ENCODE measurements around the gene MATN1. TPM values are rescaled to one million over a fixed set of nuclear protein-coding genes. Genes with fewer than 3 reads are reported as not detected.
A peak's percentile ranks its signal among the peaks of the same experiment; 100 is the strongest.

MATN1 gene
- total RNA-seq, 1 donor from 2014 or later, result not detected

DNA sequence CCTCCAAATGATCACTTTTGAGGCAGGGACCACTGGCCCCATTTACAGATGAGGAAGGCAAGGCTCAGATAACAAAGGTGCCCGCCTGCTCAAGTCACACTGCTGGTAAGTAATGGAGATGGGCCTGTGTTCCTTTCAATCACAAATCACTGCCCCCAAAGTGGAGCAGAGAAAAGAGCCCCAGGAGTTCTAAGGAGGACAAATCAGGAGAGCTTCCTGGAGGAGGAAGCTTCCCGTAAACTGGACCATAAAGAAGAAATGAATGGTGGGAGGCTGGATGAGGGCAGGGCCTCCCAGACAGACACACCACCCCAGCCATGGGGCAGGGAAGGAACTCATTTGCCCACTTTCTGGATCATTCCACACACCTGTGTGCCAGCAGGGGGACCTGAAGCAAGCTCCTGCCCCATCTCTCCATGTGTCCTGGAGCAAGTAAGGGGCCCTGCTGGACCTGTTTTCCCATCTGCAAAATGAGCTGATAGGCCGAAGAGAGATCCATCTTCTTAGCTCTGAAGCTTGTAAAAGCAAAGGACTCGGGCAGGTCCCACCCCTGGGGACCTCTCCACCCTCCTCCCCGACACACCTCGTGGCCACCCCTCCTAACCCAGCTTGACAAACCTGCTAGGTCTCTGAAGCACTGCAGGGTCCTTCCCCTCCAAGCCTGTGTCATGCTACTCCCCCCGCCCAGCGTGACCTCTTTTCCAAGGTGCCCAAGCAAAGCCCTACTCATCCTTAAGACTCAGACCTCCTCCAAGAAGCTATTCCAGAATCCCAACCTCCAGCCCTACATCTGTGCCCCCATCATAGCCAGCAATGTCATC is 28.7 kb upstream of the MATN1 start:
- no peaks in the 10 kb centered on the region for H3K27me3 ChIP-seq (ENCODE audit: low read depth)
- no peak overlapping the region for H3K27ac ChIP-seq
- ATAC-seq (no peak), DNase-seq (no peak)
- H3K9me3 ChIP-seq, result no peaks in the 10 kb centered on the region
- peaks cover 71% of the 10 kb centered on the region for H3K4me1 ChIP-seq
- no peaks in the 10 kb centered on the region for H3K36me3 ChIP-seq
- H3K4me3 ChIP-seq, result no peak overlapping the region
- intact Hi-C loops (cut with DNase I), result no loop called here
- TF ChIP-seq, protein P1, sequence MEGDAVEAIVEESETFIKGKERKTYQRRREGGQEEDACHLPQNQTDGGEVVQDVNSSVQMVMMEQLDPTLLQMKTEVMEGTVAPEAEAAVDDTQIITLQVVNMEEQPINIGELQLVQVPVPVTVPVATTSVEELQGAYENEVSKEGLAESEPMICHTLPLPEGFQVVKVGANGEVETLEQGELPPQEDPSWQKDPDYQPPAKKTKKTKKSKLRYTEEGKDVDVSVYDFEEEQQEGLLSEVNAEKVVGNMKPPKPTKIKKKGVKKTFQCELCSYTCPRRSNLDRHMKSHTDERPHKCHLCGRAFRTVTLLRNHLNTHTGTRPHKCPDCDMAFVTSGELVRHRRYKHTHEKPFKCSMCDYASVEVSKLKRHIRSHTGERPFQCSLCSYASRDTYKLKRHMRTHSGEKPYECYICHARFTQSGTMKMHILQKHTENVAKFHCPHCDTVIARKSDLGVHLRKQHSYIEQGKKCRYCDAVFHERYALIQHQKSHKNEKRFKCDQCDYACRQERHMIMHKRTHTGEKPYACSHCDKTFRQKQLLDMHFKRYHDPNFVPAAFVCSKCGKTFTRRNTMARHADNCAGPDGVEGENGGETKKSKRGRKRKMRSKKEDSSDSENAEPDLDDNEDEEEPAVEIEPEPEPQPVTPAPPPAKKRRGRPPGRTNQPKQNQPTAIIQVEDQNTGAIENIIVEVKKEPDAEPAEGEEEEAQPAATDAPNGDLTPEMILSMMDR (IDR thresholded peaks at IDR 0.05), result no peak

DNA sequence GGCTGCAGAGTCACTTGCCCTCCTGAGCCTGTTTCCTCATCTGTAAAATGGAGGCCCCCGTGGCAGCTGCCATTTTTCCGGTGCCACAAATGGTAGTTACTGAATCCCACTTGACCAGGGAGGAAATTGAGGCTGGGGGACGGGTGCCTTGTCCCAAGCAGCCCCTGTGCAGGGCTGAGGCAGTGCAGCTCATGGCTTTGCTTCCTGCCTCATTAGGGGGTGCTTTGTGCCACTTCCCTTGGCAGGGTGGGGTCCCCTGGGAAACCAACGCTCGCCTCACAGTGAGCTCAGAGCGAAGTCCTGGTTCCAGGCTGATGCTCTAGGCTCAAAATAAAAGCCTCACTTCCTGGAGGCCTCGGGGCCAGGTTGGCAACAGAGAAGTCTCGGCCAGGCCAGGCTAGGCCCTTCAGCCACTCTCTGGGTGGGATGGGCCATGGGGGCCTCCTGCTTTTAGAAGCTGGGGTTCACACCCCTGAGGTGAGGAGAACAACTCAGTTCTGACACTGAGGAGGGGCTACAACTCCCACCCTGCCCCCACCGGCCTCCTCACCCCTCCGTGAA is 27.4 kb upstream of the MATN1 start:
- peaks cover 82% of the 10 kb centered on the region for H3K4me1 ChIP-seq
- H3K27ac ChIP-seq, result no peak overlapping the region
- H3K27me3 ChIP-seq (ENCODE audit: low read depth), result no peaks in the 10 kb centered on the region
- no peaks in the 10 kb centered on the region for H3K36me3 ChIP-seq
- intact Hi-C loops (cut with DNase I), result no loop called here
- H3K9me3 ChIP-seq, result no peaks in the 10 kb centered on the region
- TF ChIP-seq, protein P1 (IDR thresholded peaks at IDR 0.05), result no peak
- no peak overlapping the region for H3K4me3 ChIP-seq
- DNase-seq (no peak), ATAC-seq (no peak)

DNA sequence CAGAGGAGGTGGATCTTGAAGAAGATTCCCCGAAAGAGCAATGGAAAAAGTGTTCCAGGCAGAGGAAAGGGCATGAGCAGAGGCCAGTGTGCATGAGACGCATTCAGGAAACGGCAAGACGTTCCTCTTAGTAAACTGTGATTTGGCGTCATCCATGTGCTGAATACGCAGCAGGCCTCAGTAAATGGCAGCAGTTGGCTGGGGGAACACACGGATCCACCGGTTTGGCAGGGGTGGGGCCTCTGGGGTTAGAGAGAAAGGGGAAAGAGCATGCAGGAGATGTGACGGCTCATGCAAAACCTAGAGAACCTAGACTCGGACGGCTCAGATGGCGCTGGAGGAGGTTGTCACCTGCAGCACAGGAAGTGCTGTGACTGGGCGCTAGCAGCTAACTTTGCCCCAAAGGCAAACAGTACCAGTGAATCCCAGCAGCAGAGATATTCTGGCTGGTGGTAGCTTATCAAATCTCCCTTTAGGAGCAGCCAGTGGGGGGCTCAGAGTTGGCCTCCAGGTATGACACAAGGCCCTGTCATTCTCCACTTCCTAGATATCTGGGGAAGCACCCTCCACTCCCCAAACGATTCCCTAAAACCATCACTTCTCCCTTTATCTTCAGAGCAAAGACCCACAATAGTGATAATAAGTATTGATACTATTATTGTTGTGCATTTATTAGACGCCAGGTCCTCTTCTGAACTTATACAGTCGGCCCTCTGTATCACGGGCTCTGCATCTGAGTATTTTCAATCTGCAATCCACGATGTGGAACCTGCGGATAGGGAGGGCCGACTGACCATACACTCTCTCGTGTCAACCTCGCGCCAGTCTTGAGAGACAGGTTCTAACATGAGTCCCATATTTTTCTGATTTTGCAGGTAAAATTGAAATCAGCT is 26.6 kb upstream of the MATN1 start:
- no peak for DNase-seq
- Histone ChIP-seq H3K27ac (peak overlapping the region; percentile 27), H3K9me3 (no peaks in the 10 kb centered on the region), H3K36me3 (no peaks in the 10 kb centered on the region), H3K27me3 (ENCODE audit: low read depth) (no peaks in the 10 kb centered on the region), H3K4me3 (no peak overlapping the region), H3K4me1 (peaks cover 85% of the 10 kb centered on the region)
- intact Hi-C loops (cut with DNase I), result no loop called here
- peak in 1 of 2 donors; percentile 16 for ATAC-seq
- TF ChIP-seq, protein P1 (IDR thresholded peaks at IDR 0.05), result no peak

DNA sequence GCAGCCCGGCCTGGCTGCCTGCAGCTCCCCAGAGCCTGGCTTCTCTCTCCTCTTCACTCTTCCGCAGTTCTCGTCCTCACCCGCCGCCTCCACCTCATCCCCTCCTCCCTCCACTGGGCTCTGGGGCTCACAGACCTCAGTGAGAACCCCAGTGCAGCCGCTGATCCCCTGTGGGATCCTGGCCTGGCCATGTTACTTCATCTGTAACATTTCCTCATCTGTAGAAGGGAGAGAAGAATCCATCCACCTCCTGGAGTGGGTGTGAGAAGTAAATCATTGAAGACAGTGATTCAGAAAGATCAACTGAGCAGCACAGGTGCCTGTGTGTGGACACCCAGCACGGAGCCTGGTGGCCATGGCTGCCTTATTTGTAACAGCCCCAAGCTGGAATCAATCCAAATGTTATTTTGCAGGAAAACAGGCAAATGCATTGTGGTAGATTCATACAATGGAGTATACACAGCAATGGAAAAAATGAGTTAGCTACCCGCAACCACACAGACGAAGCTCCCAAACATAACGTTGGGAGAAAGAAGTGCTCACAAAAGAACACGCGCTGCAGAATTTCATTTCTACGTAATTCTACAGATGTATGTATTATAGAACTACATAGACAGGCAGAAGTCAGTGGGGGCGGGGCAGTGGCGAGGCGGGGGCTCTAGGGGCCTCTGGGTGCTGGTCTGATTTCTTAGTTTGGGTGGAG is 25.5 kb upstream of the MATN1 start:
- no peaks in the 10 kb centered on the region for H3K36me3 ChIP-seq
- H3K4me3 ChIP-seq, result no peak overlapping the region
- H3K27me3 ChIP-seq (ENCODE audit: low read depth), result no peaks in the 10 kb centered on the region
- H3K27ac ChIP-seq, result peak overlapping the region; percentile 27
- no peaks in the 10 kb centered on the region for H3K9me3 ChIP-seq
- peaks cover 94% of the 10 kb centered on the region for H3K4me1 ChIP-seq
- intact Hi-C loops (cut with DNase I), result no loop called here
- DNase-seq, result peak; percentile 45
- peak in 1 of 2 donors; percentile 1 for ATAC-seq
- TF ChIP-seq, protein P1 (IDR thresholded peaks at IDR 0.05), result no peak

All from lower lobe of right lung (tissue), 2 donors.